Adrenal gland (tissue), 12 donors: ENCODE results near the gene CNOT10. TPM values are rescaled to one million over a fixed set of nuclear protein-coding genes. Genes with fewer than 3 reads are reported as not detected.
"Not testable (repeated sequence)": the region's sequence is repeated elsewhere in the genome, so short reads cannot be mapped to it uniquely, and the experiment has no call there.

Source experiments
- DNase-seq, 7 donors: peaks; one replicate each; pipeline ENCODE4 v3.0.0-alpha.2; 2019 to 2020
- H3K27ac ChIP-seq, 5 donors: fragments of 200-600 bp; sonication (generic) in 4 of 5; 1 replicate in 3 of 5; 2 replicates in 2 of 5; pipeline versions ENCODE4 v1.5.1 to v1.8.0; 2016 to 2020; ENCODE audit warnings: mild to moderate bottlenecking in 1 of 5
- H3K27me3 ChIP-seq: fragments of 200-600 bp; 2 replicates; pipeline ENCODE4 v1.8.0; 2021
- H3K36me3 ChIP-seq, 2 donors: fragments of 200-600 bp; replicated peaks in 1 of 2; 1 replicate in 1 of 2; 2 replicates in 1 of 2; pipeline versions ENCODE4 v1.5.1 to v1.8.0; 2018 to 2022
- H3K4me1 ChIP-seq, 2 donors: fragments of 200-600 bp; replicated peaks in 1 of 2; 1 replicate in 1 of 2; 2 replicates in 1 of 2; pipeline versions ENCODE4 v1.5.1 to v1.8.0; 2018 to 2021
- H3K4me3 ChIP-seq, 4 donors: fragments of 200-600 bp; sonication (generic) in 3 of 4; one replicate each; pipeline ENCODE4 v1.5.1; 2016 to 2018
- H3K9me3 ChIP-seq, 3 donors: fragments of 200-600 bp; sonication (generic) in 1 of 3; replicated peaks in 1 of 3; 1 replicate in 2 of 3; 2 replicates in 1 of 3; pipeline versions ENCODE4 v1.5.1 to v1.8.0; 2016 to 2021
- CTCF ChIP-seq, 6 experiments: fragments of 450-650 bp in 4 of 6; fragments of 200-600 bp in 2 of 6; sonication (generic) in 1 of 6; IDR thresholded peaks; 1 replicate in 5 of 6; 2 replicates in 1 of 6; pipeline versions ENCODE4 v1.5.1 to v1.8.0; 2016 to 2021; ENCODE audit warnings: antibody characterized with exemption in 6 of 6, mild to moderate bottlenecking in 2 of 6, moderate library complexity in 1 of 6
- POLR2A ChIP-seq, 2 donors: fragments of 450-650 bp; IDR thresholded peaks; one replicate each; pipeline ENCODE4 v1.6.1; 2017; ENCODE audit warnings: antibody characterized with exemption in 2 of 2, mild to moderate bottlenecking in 2 of 2, moderate library complexity in 1 of 2
- WGBS, 4 donors: extraction: QIAGEN DNeasy Blood & Tissue Kit in 2 of 4; methylation state at CpG; one replicate each; pipeline versions ENCODE4 v1.1.5 to v1.1.7; 2013 to 2017; 5-methylcytosine and 5-hydroxymethylcytosine counted together
- intact Hi-C, 2 donors: fragments of 100-400 bp; cut with DNase I; formaldehyde crosslinking; loops; one replicate each; pipeline versions ENCODE4 v1.14.1 to v1.15.0; 2022 to 2023
- polyA plus RNA-seq, 3 donors: library from polyadenylated mRNA; stranded (reverse); fragments of 200-250 nt in 2 of 3; fragments of 350-450 nt in 1 of 3; fragmentation: Illumina TruSeq in 1 of 3; extraction: RNeasy Lipid Tissue Mini Kit (QIAGEN cat#74804) in 1 of 3; gene quantifications; one replicate each; pipeline ENCODE4 v1.2.3, GENCODE V29; 2013 to 2014
- total RNA-seq, 9 donors: library from RNA; depleted of rRNA in 4 of 9; stranded (reverse); fragments of >200 nt in 4 of 9; fragments of 120-200 nt in 1 of 9; fragmentation: NEBNext Ultra II Directional in 1 of 9; extraction: Animal tissue kit (Norgen Biotek cat#: 25700) in 1 of 9; gene quantifications; one replicate each; pipeline versions ENCODE4 v1.1.0 to v1.2.4, GENCODE V29; 2013 to 2023
- donor health status: healthy with polysubstance abuse.
- donor health status: Bipolar disorder and iron deficiency.
- donor health status: DM: yes; HTN: yes; CAD: no.
- donor health status: DM: no; HTN: no; CAD: no.
- donor health status: DM: no; HTN: no; CAD: no.
- donor health status: DM: yes; HTN: yes; CAD: no.

CNOT10 gene
- total and polyA plus RNA-seq, 12 donors, result 15.3 to 32.1 (median 25.5) TPM

- Histone ChIP-seq H3K36me3 (no peaks in the 10 kb centered on the region), H3K27me3 (no peaks in the 10 kb centered on the region), H3K27ac (no peak overlapping the region), H3K4me3 (no peak overlapping the region), H3K4me1 (no peaks in the 10 kb centered on the region), H3K9me3 (no peaks in the 10 kb centered on the region)
- intact Hi-C loops, result no loop called here
- TF ChIP-seq POLR2A (IDR thresholded peaks at IDR 0.05) (no peak), CTCF (IDR thresholded peaks at IDR 0.05) (no peak)
- DNase-seq, result no peak
- 81 to 100% (median 91%) methylated on average over 1 to 4 of the region's 4 CpGs for WGBS, 4 donors
These were observed 41.6 kb upstream of the CNOT10 start for GRCh38 chr3:32643354-32643753.

GRCh38 chr3:32643816-32644215 lies 41.2 kb upstream of the CNOT10 start:
- Histone ChIP-seq H3K27ac (no peak overlapping the region), H3K4me3 (no peak overlapping the region), H3K36me3 (no peaks in the 10 kb centered on the region), H3K27me3 (no peaks in the 10 kb centered on the region), H3K9me3 (no peaks in the 10 kb centered on the region), H3K4me1 (no peaks in the 10 kb centered on the region)
- intact Hi-C loops, result no loop called here
- TF ChIP-seq CTCF (IDR thresholded peaks at IDR 0.05) (no peak), POLR2A (IDR thresholded peaks at IDR 0.05) (no peak)
- WGBS, 4 donors, result 69 to 80% (median 75%) methylated on average over 4 of the region's 4 CpGs
- no peak for DNase-seq

- no peaks in the 10 kb centered on the region for H3K27me3 ChIP-seq
- TF ChIP-seq CTCF (IDR thresholded peaks at IDR 0.05), result no peak
- no peak for TF ChIP-seq POLR2A (IDR thresholded peaks at IDR 0.05)
- H3K36me3 ChIP-seq, result no peaks in the 10 kb centered on the region
- intact Hi-C loops, result no loop called here
- no peaks in the 10 kb centered on the region for H3K4me1 ChIP-seq
- no peak for DNase-seq
- no peak overlapping the region for H3K4me3 ChIP-seq
- no peaks in the 10 kb centered on the region for H3K9me3 ChIP-seq
- no peak overlapping the region for H3K27ac ChIP-seq
These were observed 40.6 kb upstream of the CNOT10 start for GRCh38 chr3:32644380-32644779.

- Histone ChIP-seq H3K4me3 (no peak overlapping the region), H3K27me3 (no peaks in the 10 kb centered on the region), H3K27ac (no peak overlapping the region), H3K36me3 (no peaks in the 10 kb centered on the region), H3K9me3 (no peaks in the 10 kb centered on the region), H3K4me1 (no peaks in the 10 kb centered on the region)
- intact Hi-C loops, result no loop called here
- no peak for TF ChIP-seq CTCF (IDR thresholded peaks at IDR 0.05)
- TF ChIP-seq POLR2A (IDR thresholded peaks at IDR 0.05), result no peak
- WGBS, 4 donors, result 30 to 59% (median 48%) methylated on average over 1 of the region's 1 CpG
- no peak for DNase-seq
These were observed 38.2 kb upstream of the CNOT10 start for GRCh38 chr3:32646761-32647160.

- intact Hi-C loops, H3K27ac ChIP-seq, H3K9me3 ChIP-seq, DNase-seq, H3K4me3 ChIP-seq, H3K27me3 ChIP-seq, H3K4me1 ChIP-seq, H3K36me3 ChIP-seq: not testable (repeated sequence)
- WGBS, 4 donors, result 88 to 94% (median 91%) methylated on average over 9 of the region's 9 CpGs
These were observed 32.5 kb upstream of the CNOT10 start for GRCh38 chr3:32652337-32653100.
